NCI-H524 (cell line): Measurements from ENCODE around the gene FBLN1.
A peak's percentile ranks its signal among the peaks of the same experiment; 100 is the strongest.
"Not testable (repeated sequence)": the region's sequence is repeated elsewhere in the genome, so short reads cannot be mapped to it uniquely, and the experiment has no call there.

Source experiments
- DNase-seq, 2 experiments: peaks; one replicate each; lab custom pipeline; 2025; lab: John Stamatoyannopoulos, UW

Gene FBLN1

DNA sequence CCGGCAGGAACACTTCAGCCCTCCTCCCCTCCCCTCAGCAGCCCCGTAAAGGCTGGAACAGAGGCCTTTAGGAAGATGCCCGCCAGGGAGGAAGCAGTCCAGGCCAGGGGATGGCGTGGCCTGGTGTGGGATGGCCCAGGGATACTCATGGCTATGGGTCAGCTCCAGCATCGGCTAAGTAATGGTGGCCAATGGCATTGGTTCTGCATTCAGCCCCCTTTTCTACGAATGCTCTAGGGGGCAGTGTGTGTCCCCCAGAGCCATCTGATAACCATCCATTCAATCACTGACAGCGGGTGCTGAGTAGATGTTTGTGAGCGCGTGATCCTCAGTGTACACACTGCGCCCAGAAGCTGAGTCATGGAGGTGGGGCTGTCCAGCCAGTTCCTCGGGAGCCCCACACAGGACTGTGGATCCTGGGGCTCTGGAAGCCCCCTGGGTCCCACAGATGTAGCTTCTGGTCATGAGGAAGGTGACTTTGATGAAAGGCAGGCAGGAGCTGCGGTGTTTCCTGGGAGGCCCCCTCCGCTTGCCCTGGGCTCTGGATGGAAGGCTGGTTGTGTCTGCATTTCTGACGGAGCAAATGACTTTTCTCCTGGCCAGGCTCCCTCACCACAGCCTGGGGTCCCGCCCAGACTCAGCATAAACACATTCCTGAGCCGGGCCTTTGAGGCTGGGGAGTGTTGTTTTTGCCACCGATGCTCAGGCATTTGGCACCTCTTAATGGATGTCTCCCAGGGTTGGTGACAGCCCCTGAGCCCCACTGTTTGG lies 46.5 kb downstream of the FBLN1 start:
- no peak for DNase-seq

DNA sequence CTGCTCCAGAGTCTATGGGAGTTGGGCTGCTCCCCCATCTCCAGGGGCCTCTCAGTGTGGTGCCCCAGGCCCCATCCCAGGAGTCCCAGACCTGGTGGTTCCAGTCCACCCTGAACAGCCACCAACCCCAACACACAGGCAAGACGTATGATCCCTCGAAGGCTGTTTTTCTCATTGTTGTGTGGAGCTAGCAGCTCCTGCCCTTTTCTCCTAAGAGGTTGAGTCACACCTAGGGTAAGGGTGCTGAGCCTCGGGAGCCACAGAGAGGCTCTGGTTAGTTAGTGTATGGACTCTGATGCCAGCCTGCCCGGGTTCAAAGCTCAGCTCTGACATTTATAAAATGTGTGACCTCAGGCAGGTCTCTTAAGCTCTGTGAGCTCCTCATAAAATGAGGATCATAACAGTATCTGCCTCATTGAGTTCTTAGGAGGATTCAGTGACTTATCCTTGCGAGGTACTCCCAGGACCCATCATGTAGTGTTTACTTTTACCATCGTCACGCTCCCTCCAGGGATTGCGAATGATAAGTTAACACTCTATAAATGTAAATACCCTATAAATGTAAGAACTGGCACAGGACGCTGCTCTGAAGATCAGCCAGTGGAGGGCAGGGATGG lies 47.2 kb downstream of the FBLN1 start:
- no peak for DNase-seq

GRCh38 chr22:45550416-45550815 lies 47.7 kb downstream of the FBLN1 start:
- no peak for DNase-seq

GRCh38 chr22:45550891-45551290 lies 48.2 kb downstream of the FBLN1 start:
- no peak for DNase-seq

DNA sequence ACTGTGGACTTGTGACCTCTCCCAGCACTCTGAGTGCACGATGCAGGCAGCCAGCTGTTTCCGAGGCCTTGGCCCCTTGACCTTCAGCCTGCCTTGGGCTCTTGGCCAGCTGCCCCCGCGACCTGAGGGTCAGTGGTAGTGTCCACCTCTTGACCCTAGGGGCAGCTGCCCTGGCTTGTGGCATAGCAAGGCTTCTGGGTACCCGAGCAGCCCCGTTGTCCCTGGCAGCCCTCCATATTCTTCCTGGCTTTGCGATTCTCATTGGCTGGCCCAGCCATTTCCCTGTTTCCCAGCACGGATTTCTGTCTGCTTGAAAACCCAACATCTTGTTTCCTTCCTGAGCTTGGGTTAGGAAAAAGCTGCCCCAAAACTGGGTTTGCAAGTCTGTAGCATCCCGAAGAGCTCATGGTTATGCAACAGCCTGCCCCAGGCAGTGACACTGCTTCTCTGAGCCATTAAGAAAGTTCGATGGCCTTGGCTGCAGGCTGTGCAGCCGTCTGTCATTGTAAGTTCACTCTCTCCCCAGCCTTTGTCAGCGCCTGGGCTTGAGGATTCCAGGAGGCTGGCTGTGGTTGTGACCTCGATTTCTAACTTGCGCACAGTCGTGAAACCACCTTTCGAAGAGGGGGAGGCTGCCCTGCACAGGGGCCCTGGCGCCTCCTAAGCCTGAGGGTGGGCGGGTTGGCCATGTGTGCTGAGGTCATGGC lies 48.8 kb downstream of the FBLN1 start:
- DNase-seq = no peak

DNA sequence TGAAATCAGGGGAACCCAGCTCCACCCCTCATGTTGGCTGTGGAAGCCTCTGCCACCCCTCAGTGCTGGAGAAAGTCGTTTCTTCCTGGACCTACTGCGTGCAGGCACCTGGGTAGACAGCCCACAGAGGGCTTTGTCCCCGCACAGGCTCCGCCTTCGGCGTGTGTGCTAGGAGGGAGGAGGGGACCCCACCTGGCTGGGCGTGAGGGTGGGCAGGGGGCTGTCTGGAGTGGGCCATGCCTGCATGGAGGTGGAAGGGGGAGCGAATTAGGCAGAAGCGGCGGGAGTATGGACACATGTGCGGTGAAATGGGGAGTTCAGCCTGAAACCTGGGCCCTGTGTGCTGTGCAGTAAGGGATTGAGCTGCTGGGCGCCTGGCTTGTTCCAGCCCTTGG lies 49.3 kb downstream of the FBLN1 start:
- DNase-seq = no peak

DNA sequence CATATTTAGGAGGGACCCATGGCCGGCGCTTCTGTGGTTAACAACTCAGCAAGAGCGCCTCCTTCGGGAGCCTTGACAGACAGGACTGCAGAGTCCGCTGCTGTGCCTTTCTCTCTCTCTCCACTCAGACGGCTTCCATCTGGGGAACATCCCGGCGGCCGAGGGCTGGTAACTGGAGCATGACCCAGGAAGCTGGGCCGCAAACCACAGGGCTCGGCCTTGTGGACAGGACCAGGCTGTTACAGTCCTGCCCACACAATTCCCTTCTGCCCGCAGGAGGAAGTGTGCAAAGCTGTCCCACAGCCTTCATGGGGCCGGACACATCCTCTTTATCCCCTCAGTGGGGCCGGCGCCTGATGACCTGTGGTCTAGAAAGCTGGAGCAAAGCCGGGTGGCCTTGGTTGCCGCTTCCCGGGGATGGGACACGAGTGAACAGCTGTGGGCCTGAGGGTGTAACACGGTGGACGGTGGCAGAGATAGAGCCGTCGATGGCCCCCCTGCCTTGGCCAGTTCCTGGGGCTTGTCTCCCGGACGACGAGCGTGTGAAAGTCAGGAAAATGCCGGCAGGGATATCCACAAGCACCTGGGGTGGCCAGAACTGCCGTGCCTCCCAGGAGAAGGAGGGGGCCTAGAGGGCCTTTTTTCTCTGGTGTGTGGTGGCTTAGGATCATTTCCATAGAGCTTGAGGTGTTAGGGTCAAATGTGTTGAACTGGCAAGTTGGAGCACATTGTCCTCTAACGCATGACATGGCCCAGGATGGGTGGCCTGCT lies 50.1 kb downstream of the FBLN1 start:
- no peak for DNase-seq

- DNase-seq = peak; percentile 33 to 77
These were observed 50.8 kb downstream of the FBLN1 start for GRCh38 chr22:45553351-45554039.

- peak in 1 of 2 experiments; percentile 50 for DNase-seq
These were observed 51.3 kb downstream of the FBLN1 start for GRCh38 chr22:45554040-45554406.

- no peak for DNase-seq
These were observed 52.2 kb downstream of the FBLN1 start for GRCh38 chr22:45554861-45555260.

- not testable (repeated sequence) for DNase-seq
These were observed 55.2 kb downstream of the FBLN1 start for GRCh38 chr22:45557926-45558325.

DNA sequence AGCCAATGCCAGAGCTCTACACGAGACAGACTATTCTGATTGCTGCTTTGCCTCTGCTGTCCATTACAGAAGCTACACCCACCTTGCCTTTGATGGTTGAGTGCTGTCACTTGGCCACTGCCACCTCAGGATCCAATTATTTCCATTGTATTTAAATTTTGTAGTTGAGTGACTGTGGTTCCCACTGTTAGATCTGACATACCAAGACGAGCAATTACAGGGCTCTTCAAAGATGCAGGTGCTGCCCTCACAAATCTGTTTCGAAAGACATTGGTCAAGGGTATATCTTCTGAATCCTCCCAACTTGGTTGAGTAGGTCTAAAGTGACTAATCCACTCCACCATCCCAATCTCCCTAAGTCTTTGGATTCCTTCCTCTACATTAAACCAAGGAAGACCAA lies 57.4 kb downstream of the FBLN1 start:
- DNase-seq = not testable (repeated sequence)

DNA sequence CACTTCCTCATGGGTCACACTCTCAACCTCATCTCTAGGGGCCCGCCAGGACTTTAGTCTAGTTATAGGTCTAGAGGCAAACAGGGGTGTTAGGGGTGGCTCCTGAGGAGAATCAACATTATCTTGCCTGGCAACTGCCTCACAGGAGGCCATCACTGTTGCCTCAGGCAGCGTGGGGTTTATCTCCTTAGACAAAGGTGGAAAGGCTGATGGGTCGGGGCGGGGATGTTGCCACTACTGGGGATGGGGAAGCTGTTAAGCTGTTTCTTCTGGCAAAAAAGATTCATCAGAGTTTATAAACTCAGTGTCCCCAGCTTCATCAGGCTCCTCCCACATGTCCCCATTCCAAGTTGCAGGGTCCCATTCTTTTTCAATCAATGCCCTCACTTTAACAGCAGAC lies 58.1 kb downstream of the FBLN1 start:
- DNase-seq = not testable (repeated sequence)

GRCh38 chr22:45562102-45562501 lies 59.4 kb downstream of the FBLN1 start:
- no peak for DNase-seq

DNA sequence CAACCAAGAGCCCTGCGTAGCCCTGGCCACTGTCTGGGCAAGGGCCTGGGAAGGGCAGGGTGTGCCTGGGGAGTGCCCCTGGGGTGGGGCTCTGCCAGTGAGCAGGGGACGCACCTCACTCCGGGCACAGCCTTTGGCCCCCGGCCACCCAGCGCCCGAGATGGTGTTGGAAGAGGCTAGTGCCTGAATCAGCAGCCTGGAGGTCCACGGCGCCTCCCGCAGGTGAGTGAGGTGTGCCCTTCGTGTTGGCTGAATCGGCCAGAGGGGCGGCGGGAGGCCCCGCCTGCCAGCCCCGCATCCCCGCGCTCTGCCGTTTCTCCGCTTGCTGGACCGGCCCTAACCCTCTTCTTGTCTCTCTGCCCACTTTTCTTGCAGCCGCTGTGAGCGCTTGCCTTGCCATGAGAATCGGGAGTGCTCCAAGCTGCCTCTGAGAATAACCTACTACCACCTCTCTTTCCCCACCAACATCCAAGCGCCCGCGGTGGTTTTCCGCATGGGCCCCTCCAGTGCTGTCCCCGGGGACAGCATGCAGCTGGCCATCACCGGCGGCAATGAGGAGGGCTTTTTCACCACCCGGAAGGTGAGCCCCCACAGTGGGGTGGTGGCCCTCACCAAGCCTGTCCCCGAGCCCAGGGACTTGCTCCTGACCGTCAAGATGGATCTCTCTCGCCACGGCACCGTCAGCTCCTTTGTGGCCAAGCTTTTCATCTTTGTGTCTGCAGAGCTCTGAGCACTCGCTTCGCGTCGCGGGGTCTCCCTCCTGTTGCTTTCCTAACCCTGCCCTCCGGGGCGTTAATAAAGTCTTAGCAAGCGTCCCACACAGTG lies 60.1 kb downstream of the FBLN1 start:
- DNase-seq = no peak

DNA sequence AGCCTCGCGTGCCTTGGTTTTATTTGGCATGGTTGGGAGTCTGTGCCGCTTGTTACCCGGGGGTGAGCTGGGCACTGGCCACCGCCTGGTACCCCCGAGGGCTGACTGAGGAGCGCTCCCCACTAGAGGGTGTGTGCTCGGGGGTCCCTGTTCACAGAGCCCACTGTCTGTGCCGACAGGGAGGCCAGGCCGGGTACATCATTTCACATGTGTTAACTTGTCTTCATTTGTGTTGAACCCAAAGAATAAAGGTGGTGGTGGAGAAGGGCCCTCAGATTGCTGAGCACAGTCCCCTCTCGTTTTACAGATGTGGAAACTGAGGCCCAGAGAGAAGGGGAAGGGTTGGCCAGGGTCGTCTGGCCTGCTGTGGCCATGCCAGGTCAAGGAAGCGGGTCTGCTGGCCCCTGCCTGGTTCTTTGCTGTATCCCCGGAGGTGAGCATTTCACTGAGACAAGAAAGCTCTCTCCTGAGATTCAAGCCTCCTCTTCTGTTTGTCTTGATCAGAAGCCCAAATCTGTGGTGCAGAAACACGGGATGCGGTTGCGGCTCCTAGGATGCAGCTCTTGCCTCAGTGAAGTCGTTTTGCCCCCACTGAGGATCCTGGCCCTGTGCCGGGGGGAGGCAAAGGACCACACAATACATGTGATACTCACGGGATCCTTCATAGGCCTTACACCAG lies 60.8 kb downstream of the FBLN1 start:
- DNase-seq = no peak

DNA sequence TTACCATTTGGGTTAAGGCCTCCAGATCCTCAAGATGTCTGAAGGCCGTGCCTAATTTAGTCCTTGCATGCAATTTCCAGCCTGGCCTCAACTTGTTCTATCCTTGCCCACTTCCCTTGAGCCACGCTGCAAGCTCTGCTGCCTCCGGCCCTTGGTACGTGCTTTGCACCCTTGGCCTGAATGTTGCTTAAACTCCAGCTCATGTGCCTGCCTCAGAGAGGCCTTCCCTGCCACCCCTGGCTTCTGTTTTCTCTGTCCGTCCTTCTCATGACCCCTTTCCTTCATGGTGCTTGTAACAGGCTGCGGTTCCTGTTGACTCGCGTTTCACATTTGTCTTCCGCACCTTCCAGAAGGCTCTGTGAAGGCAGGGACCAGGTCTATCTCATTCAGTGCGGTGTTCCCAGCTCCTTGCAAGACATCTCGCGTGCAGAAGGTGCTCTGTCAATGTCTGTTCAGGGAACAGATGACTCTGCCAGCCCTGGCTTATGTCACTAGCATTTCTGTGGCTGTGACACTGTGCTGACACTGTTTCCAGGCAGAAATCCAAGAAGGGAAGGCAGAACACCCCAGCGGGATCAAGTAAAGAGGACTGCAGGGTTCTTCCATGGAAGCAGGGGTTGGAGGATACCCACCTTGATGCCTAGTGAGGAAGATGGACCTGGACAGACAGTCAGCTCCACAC lies 61.8 kb downstream of the FBLN1 start:
- DNase-seq = no peak

- no peak for DNase-seq
These were observed 62.5 kb downstream of the FBLN1 start for GRCh38 chr22:45565171-45565570.

DNA sequence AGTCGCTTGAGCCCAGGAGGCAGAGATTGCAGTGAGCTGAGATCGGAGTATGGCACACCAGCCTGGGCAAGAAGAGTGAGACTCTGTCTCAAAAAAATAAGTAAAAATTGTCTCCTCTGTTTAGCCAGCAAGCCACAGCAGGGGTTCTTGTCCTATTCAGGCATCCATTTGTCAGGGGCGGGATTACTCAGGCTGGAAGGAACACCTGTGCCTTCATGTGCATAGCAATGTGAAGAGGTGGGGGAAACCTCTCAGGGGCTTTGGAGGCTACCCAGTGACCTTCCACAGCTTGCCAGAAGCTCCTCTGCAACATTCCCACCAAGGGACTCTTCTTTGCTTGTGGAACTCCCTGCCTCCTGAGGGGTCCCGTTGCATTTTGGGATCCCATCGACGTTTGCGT lies 63.3 kb downstream of the FBLN1 start:
- no peak for DNase-seq

DNA sequence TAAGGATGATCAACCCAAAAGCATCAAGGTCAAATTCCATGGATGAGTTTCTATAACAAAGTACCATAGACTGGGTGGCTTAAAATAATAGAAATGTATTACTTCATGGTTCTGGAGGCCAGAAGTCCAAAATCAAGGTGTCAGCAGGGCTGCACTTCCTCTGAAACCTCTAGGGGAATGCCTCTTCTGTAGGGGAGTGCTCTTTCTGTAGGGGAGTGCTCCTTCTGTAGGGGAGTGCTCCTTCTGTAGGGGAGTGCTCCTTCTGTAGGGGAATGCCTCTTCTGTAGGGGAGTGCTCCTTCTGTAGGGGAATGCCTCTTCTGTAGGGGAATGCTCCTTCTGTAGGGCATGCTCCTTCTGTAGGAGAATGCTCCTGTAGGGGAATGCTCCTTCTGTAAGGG lies 65.5 kb downstream of the FBLN1 start:
- DNase-seq = no peak
